Muscle layer of colon (tissue), 2 donors: Measurements from ENCODE around the gene CYB561.

ENCODE experiments used
- H3K27ac ChIP-seq: one replicate; pipeline ENCODE4 v1.7.0; 2013; ENCODE audit warnings: low read depth, mild to moderate bottlenecking, low read length, moderate library complexity
- H3K27me3 ChIP-seq, 2 donors: one replicate each; pipeline ENCODE4 v1.7.0; 2013; ENCODE audit warnings: low read length in 2 of 2, mild to moderate bottlenecking in 2 of 2; ENCODE audit not compliant: insufficient read depth in 2 of 2, control insufficient read depth in 1 of 2
- H3K36me3 ChIP-seq: one replicate; pipeline ENCODE4 v1.7.0; 2013; ENCODE audit warnings: mild to moderate bottlenecking, low read length; ENCODE audit not compliant: insufficient read depth
- H3K4me1 ChIP-seq: one replicate; pipeline ENCODE4 v1.7.0; 2013; ENCODE audit warnings: mild to moderate bottlenecking, low read length; ENCODE audit not compliant: insufficient read depth
- H3K4me3 ChIP-seq, 2 donors: one replicate each; pipeline ENCODE4 v1.7.0; 2013; ENCODE audit warnings: low read length in 2 of 2, low read depth in 1 of 2, mild to moderate bottlenecking in 1 of 2, moderate library complexity in 1 of 2
- H3K9ac ChIP-seq: one replicate; pipeline ENCODE4 v1.7.0; 2013; ENCODE audit warnings: low read length
- H3K9me3 ChIP-seq: one replicate; pipeline ENCODE4 v1.7.0; 2013; ENCODE audit warnings: mild to moderate bottlenecking, low read length
- donor health status: abdominal sarcoma.
- donor health status: Adenocarcinoma of cecum.

Gene CYB561

GRCh38 chr17:63445954-63446752 lies at the start of gene CYB561:
TSS of gene CYB561 (minus strand) at chr17:63446306. CDS start at chr17:63437547, 8,759 bp downstream.
- peak within 1 kb of the TSS; percentile 68 for H3K27ac ChIP-seq
- no peaks in the 10 kb centered on the region for H3K27me3 ChIP-seq
- peak within 1 kb of the TSS; percentile 55 to 77 for H3K4me3 ChIP-seq
- H3K4me1 ChIP-seq: peaks cover 12% of the 10 kb centered on the region
- no peaks in the 10 kb centered on the region for H3K36me3 ChIP-seq
- H3K9me3 ChIP-seq: no peaks in the 10 kb centered on the region
- H3K9ac ChIP-seq: no peak within 1 kb of the TSS

GRCh38 chr17:63495491-63495890 lies 49.4 kb upstream of the CYB561 start:
- Histone ChIP-seq H3K36me3 (no peaks in the 10 kb centered on the region), H3K27ac (no peak overlapping the region), H3K9me3 (no peaks in the 10 kb centered on the region), H3K4me1 (no peaks in the 10 kb centered on the region), H3K27me3 (peaks cover 0 to 6% of the 10 kb centered on the region in 2 donors), H3K4me3 (no peak overlapping the region), H3K9ac (no peak overlapping the region)

GRCh38 chr17:63494300-63494928 lies 48.3 kb upstream of the CYB561 start:
- H3K27ac ChIP-seq: no peak overlapping the region
- no peaks in the 10 kb centered on the region for H3K4me1 ChIP-seq
- H3K27me3 ChIP-seq: peaks cover 0 to 6% of the 10 kb centered on the region in 2 donors
- no peak overlapping the region for H3K4me3 ChIP-seq
- no peaks in the 10 kb centered on the region for H3K36me3 ChIP-seq
- H3K9me3 ChIP-seq: no peaks in the 10 kb centered on the region
- no peak overlapping the region for H3K9ac ChIP-seq

DNA sequence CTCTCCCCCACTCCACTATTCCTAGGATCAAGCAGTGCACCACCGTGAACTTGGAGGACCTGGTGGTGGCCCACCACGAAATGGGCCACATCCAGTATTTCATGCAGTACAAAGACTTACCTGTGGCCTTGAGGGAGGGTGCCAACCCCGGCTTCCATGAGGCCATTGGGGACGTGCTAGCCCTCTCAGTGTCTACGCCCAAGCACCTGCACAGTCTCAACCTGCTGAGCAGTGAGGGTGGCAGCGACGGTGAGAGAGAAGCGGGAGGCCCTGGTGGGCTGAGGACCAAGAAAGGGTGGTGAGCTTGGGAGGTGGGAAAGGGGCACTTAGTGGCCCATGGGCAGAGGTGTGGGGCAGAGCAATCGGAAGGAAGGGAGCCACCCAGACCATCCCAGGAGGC lies 47.3 kb upstream of the CYB561 start:
- Histone ChIP-seq H3K27ac (no peak overlapping the region), H3K4me3 (no peak overlapping the region), H3K4me1 (no peaks in the 10 kb centered on the region), H3K36me3 (no peaks in the 10 kb centered on the region), H3K9me3 (no peaks in the 10 kb centered on the region), H3K27me3 (peaks cover 0 to 6% of the 10 kb centered on the region in 2 donors), H3K9ac (no peak overlapping the region)

GRCh38 chr17:63492940-63493339 lies 46.8 kb upstream of the CYB561 start:
- Histone ChIP-seq H3K9me3 (no peaks in the 10 kb centered on the region), H3K27me3 (peaks cover 0 to 6% of the 10 kb centered on the region in 2 donors), H3K9ac (no peak overlapping the region), H3K36me3 (no peaks in the 10 kb centered on the region), H3K27ac (no peak overlapping the region), H3K4me1 (no peaks in the 10 kb centered on the region), H3K4me3 (no peak overlapping the region)

DNA sequence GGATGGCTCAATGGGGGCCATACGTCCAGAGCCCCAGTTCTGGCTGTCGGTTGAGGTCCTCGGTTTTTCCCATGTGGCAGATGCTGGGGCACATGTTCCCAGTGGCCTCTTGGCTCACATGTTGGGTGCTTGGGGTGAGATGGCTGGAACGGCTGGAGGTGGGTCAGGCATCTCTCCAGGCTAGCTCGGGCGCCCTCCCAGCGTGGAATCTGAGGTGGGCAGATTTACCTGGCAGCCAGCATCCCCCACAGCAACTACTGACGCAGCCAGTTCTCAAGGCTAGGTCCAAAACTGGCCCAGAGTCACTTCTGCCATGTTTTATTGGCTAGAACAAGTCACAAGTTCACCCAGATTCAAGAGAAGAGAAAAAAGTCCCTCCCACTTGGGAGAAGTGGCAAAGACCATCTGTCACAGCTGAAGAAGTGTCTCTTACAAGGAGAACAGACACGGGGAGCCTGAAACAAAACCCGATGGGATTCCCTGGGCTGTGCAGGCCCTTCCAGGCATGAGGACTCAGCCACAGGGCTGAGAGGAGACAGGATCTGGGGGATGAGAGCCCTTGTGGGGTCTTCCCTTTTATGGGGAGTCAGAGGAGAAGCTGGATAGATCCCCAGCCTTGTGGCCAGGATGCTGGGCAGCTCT lies 46.0 kb upstream of the CYB561 start:
- Histone ChIP-seq H3K9me3 (no peaks in the 10 kb centered on the region), H3K36me3 (no peaks in the 10 kb centered on the region), H3K4me3 (no peak overlapping the region), H3K4me1 (no peaks in the 10 kb centered on the region), H3K9ac (no peak overlapping the region), H3K27me3 (peaks cover 0 to 6% of the 10 kb centered on the region in 2 donors), H3K27ac (no peak overlapping the region)

GRCh38 chr17:63491413-63491812 lies 45.3 kb upstream of the CYB561 start:
- no peaks in the 10 kb centered on the region for H3K9me3 ChIP-seq
- H3K27ac ChIP-seq: no peak overlapping the region
- H3K4me1 ChIP-seq: no peaks in the 10 kb centered on the region
- no peak overlapping the region for H3K9ac ChIP-seq
- H3K36me3 ChIP-seq: no peaks in the 10 kb centered on the region
- H3K4me3 ChIP-seq: no peak overlapping the region
- H3K27me3 ChIP-seq: peaks cover 0 to 6% of the 10 kb centered on the region in 2 donors

GRCh38 chr17:63490858-63491400 lies 44.8 kb upstream of the CYB561 start:
- no peaks in the 10 kb centered on the region for H3K4me1 ChIP-seq
- H3K4me3 ChIP-seq: no peak overlapping the region
- no peaks in the 10 kb centered on the region for H3K36me3 ChIP-seq
- no peaks in the 10 kb centered on the region for H3K9me3 ChIP-seq
- no peak overlapping the region for H3K9ac ChIP-seq
- no peak overlapping the region for H3K27ac ChIP-seq
- peaks cover 0 to 6% of the 10 kb centered on the region in 2 donors for H3K27me3 ChIP-seq

DNA sequence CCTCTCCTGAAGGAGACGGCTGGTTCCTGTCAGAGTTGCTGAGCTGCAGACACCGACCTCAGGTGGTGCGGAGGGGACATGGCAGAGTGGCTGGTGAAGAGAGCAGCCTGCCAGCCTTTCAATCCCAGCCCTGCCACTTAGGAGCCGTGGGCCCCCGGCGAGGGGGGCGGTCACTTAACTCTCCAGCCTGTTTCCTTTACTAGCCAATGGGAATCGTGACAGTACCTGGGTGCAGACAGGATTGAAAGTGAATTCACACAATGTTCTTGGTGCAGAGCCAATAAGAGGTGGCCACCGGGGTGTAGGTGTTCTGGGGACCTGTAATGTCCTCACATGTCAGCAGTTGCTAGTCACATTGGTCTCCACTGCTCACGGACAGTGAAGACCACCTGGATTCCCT lies 44.2 kb upstream of the CYB561 start:
- Histone ChIP-seq H3K27ac (no peak overlapping the region), H3K36me3 (no peaks in the 10 kb centered on the region), H3K4me3 (no peak overlapping the region)

GRCh38 chr17:63489291-63489690 lies 43.2 kb upstream of the CYB561 start:
- no peak overlapping the region for H3K27ac ChIP-seq
- H3K27me3 ChIP-seq: peaks cover 0 to 6% of the 10 kb centered on the region in 2 donors
- H3K9me3 ChIP-seq: no peaks in the 10 kb centered on the region
- H3K36me3 ChIP-seq: no peaks in the 10 kb centered on the region
- H3K4me3 ChIP-seq: no peak overlapping the region
- H3K9ac ChIP-seq: no peak overlapping the region
- H3K4me1 ChIP-seq: no peaks in the 10 kb centered on the region

More for the DNA sequence above, 44.2 kb upstream of the CYB561 start:
- Histone ChIP-seq H3K9me3 (no peaks in the 10 kb centered on the region), H3K27me3 (peaks cover 0 to 6% of the 10 kb centered on the region in 2 donors), H3K9ac (no peak overlapping the region), H3K4me1 (no peaks in the 10 kb centered on the region)

- Histone ChIP-seq H3K4me1 (no peaks in the 10 kb centered on the region), H3K9ac (no peak overlapping the region), H3K4me3 (no peak overlapping the region), H3K9me3 (no peaks in the 10 kb centered on the region), H3K27me3 (peaks cover 0 to 6% of the 10 kb centered on the region in 2 donors), H3K27ac (no peak overlapping the region), H3K36me3 (no peaks in the 10 kb centered on the region)
These were observed 42.7 kb upstream of the CYB561 start for GRCh38 chr17:63488851-63489250.
